Stimulated activated CD8-positive, alpha-beta memory T cell treated with anti-CD3 and anti-CD28 coated beads, Interleukin-15, amount 100 ng/mL, for 1 hour (primary cell): Measurements from ENCODE around the gene CAMK2B.

Source experiments
- DNase-seq: peaks from one replicate; pipeline ENCODE4 v3.0.0-alpha.2; 2020; ENCODE audit warnings: low read depth

CAMK2B gene

GRCh38 chr7:44228571-44229350 is 96.6 kb downstream of the CAMK2B start:
- no peak for DNase-seq

- DNase-seq, result no peak
Observed at GRCh38 chr7:44227911-44228310, 97.5 kb downstream of the CAMK2B start.

- DNase-seq, result no peak
Observed at GRCh38 chr7:44226396-44226753, 99.0 kb downstream of the CAMK2B start.

- DNase-seq, result no peak
Observed at GRCh38 chr7:44225566-44226395, 99.6 kb downstream of the CAMK2B start.

- DNase-seq, result no peak
Observed at GRCh38 chr7:44224974-44225565, 100.3 kb downstream of the CAMK2B start.

GRCh38 chr7:44224080-44224973 is 101.1 kb downstream of the CAMK2B start:
- DNase-seq, result no peak

- DNase-seq, result no peak
Observed at GRCh38 chr7:44223362-44224079, 101.9 kb downstream of the CAMK2B start.

- no peak for DNase-seq
Observed at GRCh38 chr7:44222776-44223261, 102.6 kb downstream of the CAMK2B start.

GRCh38 chr7:44222074-44222473 is 103.3 kb downstream of the CAMK2B start:
- DNase-seq, result no peak

GRCh38 chr7:44221231-44221791 is 104.1 kb downstream of the CAMK2B start:
- DNase-seq, result no peak

GRCh38 chr7:44220358-44221112 is 104.9 kb downstream of the CAMK2B start:
- no peak for DNase-seq

- DNase-seq, result no peak
Observed at GRCh38 chr7:44220046-44220357, 105.4 kb downstream of the CAMK2B start.

- no peak for DNase-seq
Observed at GRCh38 chr7:44219371-44220045, 105.9 kb downstream of the CAMK2B start.

GRCh38 chr7:44218418-44219201 is 106.8 kb downstream of the CAMK2B start:
- DNase-seq, result no peak

GRCh38 chr7:44217852-44218402 is 107.5 kb downstream of the CAMK2B start:
- DNase-seq, result no peak

GRCh38 chr7:44217223-44217714 is 108.1 kb downstream of the CAMK2B start:
- DNase-seq, result no peak

GRCh38 chr7:44216521-44217222 is 108.7 kb downstream of the CAMK2B start:
- DNase-seq, result no peak

GRCh38 chr7:44216019-44216418 is 109.4 kb downstream of the CAMK2B start:
- DNase-seq, result no peak
